ENCODE measurements around the gene RXFP4.

Gene RXFP4

DNA sequence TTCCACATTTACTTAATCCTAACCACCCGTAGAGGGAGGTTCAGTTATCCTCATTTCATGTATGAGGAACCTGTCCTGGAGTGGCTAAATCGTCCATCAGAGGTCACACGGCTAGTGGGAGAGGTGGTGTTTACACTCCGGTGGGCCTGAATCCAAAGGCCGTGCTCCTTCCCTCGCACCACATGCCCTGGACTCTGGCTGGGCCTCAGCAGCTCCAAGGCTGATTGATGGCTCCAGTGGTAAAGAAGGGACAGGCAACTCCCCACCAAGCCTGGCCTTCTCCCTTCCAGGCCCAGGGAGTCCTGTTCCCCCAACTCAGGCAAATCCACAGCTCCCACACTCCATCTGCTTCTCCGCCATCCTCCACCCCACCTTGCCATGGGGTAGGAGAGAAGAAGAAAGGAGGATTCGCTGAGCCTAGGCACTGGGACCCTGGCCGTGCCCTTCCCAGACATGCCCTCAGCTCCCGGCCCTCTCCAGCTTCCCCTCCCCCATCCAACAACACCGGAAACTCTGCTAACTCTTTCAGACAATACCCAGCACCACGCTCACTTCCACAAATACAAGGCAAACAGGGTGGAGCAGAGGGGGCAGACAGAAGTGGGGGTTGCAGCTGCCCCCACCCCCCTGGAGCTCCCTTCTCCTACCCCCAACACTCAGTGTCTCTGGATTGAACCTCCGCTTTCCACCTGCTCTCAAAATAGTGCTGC lies 26.1 kb downstream of the RXFP4 start:
- no peak for DNase-seq
- no peaks in the 10 kb centered on the region for H3K9me3 ChIP-seq
- H3K36me3 ChIP-seq = peaks cover 5% of the 10 kb centered on the region; the same call in 1 of the 2 replicates
- TF ChIP-seq, protein P1, sequence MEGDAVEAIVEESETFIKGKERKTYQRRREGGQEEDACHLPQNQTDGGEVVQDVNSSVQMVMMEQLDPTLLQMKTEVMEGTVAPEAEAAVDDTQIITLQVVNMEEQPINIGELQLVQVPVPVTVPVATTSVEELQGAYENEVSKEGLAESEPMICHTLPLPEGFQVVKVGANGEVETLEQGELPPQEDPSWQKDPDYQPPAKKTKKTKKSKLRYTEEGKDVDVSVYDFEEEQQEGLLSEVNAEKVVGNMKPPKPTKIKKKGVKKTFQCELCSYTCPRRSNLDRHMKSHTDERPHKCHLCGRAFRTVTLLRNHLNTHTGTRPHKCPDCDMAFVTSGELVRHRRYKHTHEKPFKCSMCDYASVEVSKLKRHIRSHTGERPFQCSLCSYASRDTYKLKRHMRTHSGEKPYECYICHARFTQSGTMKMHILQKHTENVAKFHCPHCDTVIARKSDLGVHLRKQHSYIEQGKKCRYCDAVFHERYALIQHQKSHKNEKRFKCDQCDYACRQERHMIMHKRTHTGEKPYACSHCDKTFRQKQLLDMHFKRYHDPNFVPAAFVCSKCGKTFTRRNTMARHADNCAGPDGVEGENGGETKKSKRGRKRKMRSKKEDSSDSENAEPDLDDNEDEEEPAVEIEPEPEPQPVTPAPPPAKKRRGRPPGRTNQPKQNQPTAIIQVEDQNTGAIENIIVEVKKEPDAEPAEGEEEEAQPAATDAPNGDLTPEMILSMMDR (IDR thresholded peaks at IDR 0.05; ENCODE audit: low read depth, low read length) = no peak
- H3K4me3 ChIP-seq (ENCODE audit: low read depth, low read length) = no peak overlapping the region
- peaks cover 7% of the 10 kb centered on the region for H3K4me1 ChIP-seq
- no peaks in the 10 kb centered on the region for H3K27me3 ChIP-seq

DNA sequence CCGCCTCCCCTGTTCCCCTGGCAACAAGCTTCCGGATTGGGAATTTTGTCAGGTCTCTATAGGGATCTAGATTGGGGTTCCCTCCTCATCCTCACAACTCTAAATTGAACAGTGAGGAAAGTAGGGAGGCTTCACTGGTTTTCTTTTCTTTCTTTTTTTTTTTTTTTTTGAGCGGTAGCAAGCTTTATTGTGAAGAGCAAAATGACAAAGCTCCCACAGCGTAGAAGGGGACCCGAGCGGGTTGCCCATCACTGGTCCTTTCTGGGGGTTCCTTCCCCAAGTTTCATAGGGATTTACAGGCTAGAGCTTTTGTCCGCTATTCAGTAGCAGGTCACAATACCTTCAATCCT lies 26.6 kb downstream of the RXFP4 start:
- no peak for DNase-seq
- no peaks in the 10 kb centered on the region for H3K36me3 ChIP-seq
- H3K9me3 ChIP-seq = no peaks in the 10 kb centered on the region
- no peak overlapping the region for H3K4me3 ChIP-seq (ENCODE audit: low read depth, low read length)
- TF ChIP-seq, protein P1 (IDR thresholded peaks at IDR 0.05; ENCODE audit: low read depth, low read length) = no peak
- peaks cover 7% of the 10 kb centered on the region for H3K4me1 ChIP-seq
- H3K27me3 ChIP-seq = no peaks in the 10 kb centered on the region

DNA sequence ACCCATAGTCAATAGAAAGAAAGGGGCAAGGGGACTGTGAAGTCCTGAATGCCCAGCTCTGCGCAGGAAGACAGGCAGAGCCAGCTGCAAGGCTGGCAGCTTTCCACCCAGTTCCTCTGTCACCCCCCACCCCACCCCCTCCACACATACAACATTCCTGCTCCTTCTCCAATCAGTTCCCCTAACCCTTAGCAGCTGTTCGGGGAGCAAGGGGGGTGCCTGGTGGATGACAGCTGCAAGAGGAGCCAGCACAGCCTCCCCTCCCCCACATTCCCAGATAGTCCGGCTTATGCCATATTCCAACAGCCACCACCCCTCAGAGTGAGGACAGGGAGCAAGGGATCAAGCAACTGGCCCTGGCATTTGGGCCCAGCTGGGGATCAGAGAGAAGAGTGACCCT lies 27.2 kb downstream of the RXFP4 start:
- Histone ChIP-seq H3K4me3 (ENCODE audit: low read depth, low read length) (no peak overlapping the region), H3K36me3 (no peaks in the 10 kb centered on the region), H3K4me1 (peaks cover 7% of the 10 kb centered on the region), H3K9me3 (no peaks in the 10 kb centered on the region), H3K27me3 (no peaks in the 10 kb centered on the region)
- TF ChIP-seq, protein P1 (IDR thresholded peaks at IDR 0.05; ENCODE audit: low read depth, low read length) = no peak
- DNase-seq = peak; percentile 48

DNA sequence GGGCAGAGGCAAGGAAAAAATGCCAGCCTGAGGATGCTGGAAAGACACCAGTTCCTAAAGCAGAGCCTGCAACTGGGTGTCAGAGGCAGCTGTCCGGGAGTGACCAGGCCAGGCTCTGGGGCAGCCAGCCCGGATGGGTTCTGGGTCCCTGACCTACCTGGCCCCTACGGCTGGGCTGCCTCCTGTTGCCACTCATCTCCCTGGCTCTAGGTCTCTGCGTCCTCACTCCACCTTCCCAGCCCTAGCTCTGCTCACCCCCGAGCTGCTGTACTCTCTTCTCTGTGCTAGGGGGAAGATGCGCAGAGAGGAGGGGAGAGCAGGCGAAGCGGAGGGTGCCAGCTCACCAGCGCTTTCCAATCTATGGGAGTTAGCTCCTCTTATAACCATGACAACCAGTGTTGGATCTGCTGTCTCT lies 27.9 kb downstream of the RXFP4 start:
- H3K36me3 ChIP-seq = no peaks in the 10 kb centered on the region
- TF ChIP-seq, protein P1 (IDR thresholded peaks at IDR 0.05; ENCODE audit: low read depth, low read length) = no peak
- no peak for DNase-seq
- H3K9me3 ChIP-seq = no peaks in the 10 kb centered on the region
- no peaks in the 10 kb centered on the region for H3K27me3 ChIP-seq
- no peak overlapping the region for H3K4me3 ChIP-seq (ENCODE audit: low read depth, low read length)
- H3K4me1 ChIP-seq = peaks cover 7% of the 10 kb centered on the region

DNA sequence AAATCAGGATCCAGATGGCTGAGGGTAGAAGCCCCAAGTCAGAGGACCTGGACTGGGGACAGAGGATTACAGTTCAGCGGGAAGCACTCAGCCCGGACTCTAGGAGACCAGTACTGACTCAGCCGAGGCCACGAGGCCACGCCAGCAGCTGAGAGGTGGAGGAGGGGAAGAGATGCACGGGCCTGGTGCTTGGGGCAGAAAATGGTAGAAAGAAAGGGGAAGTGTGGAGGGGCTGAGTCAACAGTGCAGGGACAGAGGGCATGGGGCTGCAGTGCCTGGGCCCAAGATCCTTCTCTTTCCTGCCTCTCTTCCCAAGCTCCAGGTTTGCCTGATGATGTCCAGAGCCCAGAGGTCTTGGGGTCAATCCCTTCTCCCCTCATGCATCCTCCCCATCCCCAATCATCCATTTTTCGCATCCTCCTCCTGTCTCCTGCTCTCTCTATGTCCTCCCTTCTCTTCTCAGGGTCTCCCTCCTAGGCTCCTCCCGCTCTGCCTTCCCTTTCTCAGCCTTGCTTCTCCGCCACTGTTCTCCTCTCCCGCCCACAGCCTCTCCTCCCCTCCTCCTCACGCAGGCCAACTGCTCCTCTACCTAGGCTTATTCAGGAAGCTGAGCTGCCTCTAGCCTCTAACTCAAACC lies 29.2 kb downstream of the RXFP4 start:
- Histone ChIP-seq H3K27me3 (no peaks in the 10 kb centered on the region), H3K36me3 (no peaks in the 10 kb centered on the region), H3K9me3 (no peaks in the 10 kb centered on the region), H3K4me3 (ENCODE audit: low read depth, low read length) (no peak overlapping the region), H3K4me1 (peaks cover 9% of the 10 kb centered on the region)
- TF ChIP-seq, protein P1 (IDR thresholded peaks at IDR 0.05; ENCODE audit: low read depth, low read length) = no peak
- no peak for DNase-seq
